ENCODE results near the gene EPHA6.

The EPHA6 gene

DNA sequence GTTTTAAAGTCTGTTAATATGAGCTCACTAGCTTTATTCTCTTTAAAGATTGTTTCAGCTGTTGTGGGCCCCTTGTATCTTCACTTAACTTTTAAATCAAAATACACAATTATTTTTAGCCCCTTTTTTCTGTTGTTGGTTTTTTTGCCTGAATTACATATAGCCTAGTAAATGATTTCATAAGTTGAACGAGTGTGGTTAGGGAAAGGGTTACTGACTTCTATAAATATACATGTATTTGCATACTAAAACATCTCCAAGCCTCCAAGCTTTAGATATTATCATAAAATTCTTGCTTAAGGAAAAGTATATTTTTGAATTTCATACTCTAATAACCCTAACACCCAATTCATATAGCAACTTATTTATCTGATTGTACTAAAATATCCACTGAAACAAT lies 877.0 kb downstream of the EPHA6 start:
- ATAC-seq (ENCODE audit: insufficient read depth, low read depth) = no peak
- no peak overlapping the region for H3K27ac ChIP-seq (ENCODE audit: low read length)
- no peaks in the 10 kb centered on the region for H3K9me3 ChIP-seq (ENCODE audit: insufficient read depth, low read length, severe bottlenecking)
- H3K4me1 ChIP-seq (ENCODE audit: insufficient read depth, low read length) = no peaks in the 10 kb centered on the region
- H3K4me2 ChIP-seq (ENCODE audit: insufficient read depth, low read length) = no peak overlapping the region
- H2AFZ ChIP-seq (ENCODE audit: low read depth, low read length) = no peak overlapping the region
- DNase-seq = no peak
- no peak overlapping the region for H3K9ac ChIP-seq (ENCODE audit: low read depth, low read length)
- H3K4me3 ChIP-seq (ENCODE audit: low read depth in 1 of 2, low read length in 2 of 2) = no peak overlapping the region
- H3K27me3 ChIP-seq (ENCODE audit: insufficient read depth, low read length, poor library complexity) = no peaks in the 10 kb centered on the region
- H3K79me2 ChIP-seq (ENCODE audit: insufficient read depth, low read length) = no peaks in the 10 kb centered on the region
- H3K36me3 ChIP-seq (ENCODE audit: insufficient read depth, low read length) = no peaks in the 10 kb centered on the region
- H4K20me1 ChIP-seq (ENCODE audit: insufficient read depth, low read length) = no peaks in the 10 kb centered on the region
- no peak for TF ChIP-seq EZH2 (IDR thresholded peaks at IDR 0.05; ENCODE audit: borderline replicate concordance, low read depth, low read length, severe bottlenecking)
- TF ChIP-seq CTCF (IDR thresholded peaks at IDR 0.05; ENCODE audit: borderline replicate concordance, extremely low read depth, low read length, poor library complexity, severe bottlenecking) = no peak

DNA sequence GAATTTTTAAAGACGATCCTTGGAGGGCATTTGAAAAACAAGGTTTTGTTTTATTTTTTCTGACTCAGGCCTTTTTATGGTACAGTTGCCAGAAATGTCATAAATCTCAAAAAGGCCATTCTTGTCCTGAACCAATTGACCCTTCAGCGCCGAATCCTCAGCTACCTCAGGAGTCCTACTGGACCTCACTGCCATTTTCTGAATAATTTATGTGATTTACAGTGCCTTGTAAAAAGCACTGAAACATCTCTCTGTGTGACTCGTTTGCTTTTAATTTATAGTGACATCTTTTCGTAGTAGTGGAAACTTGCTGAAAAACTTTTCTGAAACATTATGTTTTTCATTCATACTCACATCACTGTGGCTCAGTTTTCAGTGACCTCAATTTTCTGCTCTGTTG lies 878.0 kb downstream of the EPHA6 start:
- Histone ChIP-seq H3K4me3 (ENCODE audit: low read depth in 1 of 2, low read length in 2 of 2) (no peak overlapping the region), H3K4me1 (ENCODE audit: insufficient read depth, low read length) (no peaks in the 10 kb centered on the region), H3K79me2 (ENCODE audit: insufficient read depth, low read length) (no peaks in the 10 kb centered on the region), H3K9ac (ENCODE audit: low read depth, low read length) (no peak overlapping the region), H3K27ac (ENCODE audit: low read length) (no peak overlapping the region), H3K27me3 (ENCODE audit: insufficient read depth, low read length, poor library complexity) (no peaks in the 10 kb centered on the region), H3K36me3 (ENCODE audit: insufficient read depth, low read length) (no peaks in the 10 kb centered on the region), H4K20me1 (ENCODE audit: insufficient read depth, low read length) (no peaks in the 10 kb centered on the region), H3K4me2 (ENCODE audit: insufficient read depth, low read length) (no peak overlapping the region), H3K9me3 (ENCODE audit: insufficient read depth, low read length, severe bottlenecking) (no peaks in the 10 kb centered on the region), H2AFZ (ENCODE audit: low read depth, low read length) (no peak overlapping the region)
- no peak for DNase-seq
- TF ChIP-seq EZH2 (IDR thresholded peaks at IDR 0.05; ENCODE audit: borderline replicate concordance, low read depth, low read length, severe bottlenecking) (no peak), CTCF (IDR thresholded peaks at IDR 0.05; ENCODE audit: borderline replicate concordance, extremely low read depth, low read length, poor library complexity, severe bottlenecking) (no peak)
- ATAC-seq (ENCODE audit: insufficient read depth, low read depth) = no peak

- H3K9ac ChIP-seq (ENCODE audit: low read depth, low read length) = no peak overlapping the region
- H3K4me3 ChIP-seq (ENCODE audit: low read depth in 1 of 2, low read length in 2 of 2) = no peak overlapping the region
- no peak overlapping the region for H3K4me2 ChIP-seq (ENCODE audit: insufficient read depth, low read length)
- no peak overlapping the region for H2AFZ ChIP-seq (ENCODE audit: low read depth, low read length)
- TF ChIP-seq CTCF (IDR thresholded peaks at IDR 0.05; ENCODE audit: borderline replicate concordance, extremely low read depth, low read length, poor library complexity, severe bottlenecking) = no peak
- TF ChIP-seq EZH2 (IDR thresholded peaks at IDR 0.05; ENCODE audit: borderline replicate concordance, low read depth, low read length, severe bottlenecking) = no peak
- H3K36me3 ChIP-seq (ENCODE audit: insufficient read depth, low read length) = no peaks in the 10 kb centered on the region
- H3K27me3 ChIP-seq (ENCODE audit: insufficient read depth, low read length, poor library complexity) = no peaks in the 10 kb centered on the region
- H3K27ac ChIP-seq (ENCODE audit: low read length) = no peak overlapping the region
- H3K79me2 ChIP-seq (ENCODE audit: insufficient read depth, low read length) = no peaks in the 10 kb centered on the region
- no peaks in the 10 kb centered on the region for H3K4me1 ChIP-seq (ENCODE audit: insufficient read depth, low read length)
- DNase-seq = no peak
- no peaks in the 10 kb centered on the region for H4K20me1 ChIP-seq (ENCODE audit: insufficient read depth, low read length)
- ATAC-seq (ENCODE audit: insufficient read depth, low read depth) = no peak
- H3K9me3 ChIP-seq (ENCODE audit: insufficient read depth, low read length, severe bottlenecking) = no peaks in the 10 kb centered on the region
These were observed 878.4 kb downstream of the EPHA6 start for GRCh38 chr3:97692831-97693230.

DNA sequence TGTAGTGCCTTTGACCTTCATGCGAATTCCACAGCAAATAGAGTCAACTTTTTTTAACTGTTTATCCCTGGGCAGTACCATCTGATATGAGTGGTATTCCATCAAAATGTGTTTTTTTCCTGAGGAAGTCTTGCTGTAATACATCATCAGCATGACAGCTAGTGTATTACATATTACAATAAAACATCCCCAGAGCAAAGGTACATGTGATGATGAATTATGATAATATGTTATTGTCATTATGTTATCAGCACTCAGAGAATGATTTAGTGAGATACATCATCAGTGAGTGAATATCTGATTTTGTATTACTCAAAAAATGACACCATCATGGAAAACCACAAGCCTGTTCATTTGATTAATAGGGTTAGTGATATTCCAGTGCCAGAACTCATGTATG lies 880.5 kb downstream of the EPHA6 start:
- H3K27me3 ChIP-seq (ENCODE audit: insufficient read depth, low read length, poor library complexity) = peaks cover 2% of the 10 kb centered on the region
- no peaks in the 10 kb centered on the region for H3K9me3 ChIP-seq (ENCODE audit: insufficient read depth, low read length, severe bottlenecking)
- DNase-seq (no peak), ATAC-seq (ENCODE audit: insufficient read depth, low read depth) (no peak)
- no peaks in the 10 kb centered on the region for H4K20me1 ChIP-seq (ENCODE audit: insufficient read depth, low read length)
- H3K4me2 ChIP-seq (ENCODE audit: insufficient read depth, low read length) = no peak overlapping the region
- no peak overlapping the region for H2AFZ ChIP-seq (ENCODE audit: low read depth, low read length)
- no peaks in the 10 kb centered on the region for H3K4me1 ChIP-seq (ENCODE audit: insufficient read depth, low read length)
- H3K79me2 ChIP-seq (ENCODE audit: insufficient read depth, low read length) = no peaks in the 10 kb centered on the region
- no peak overlapping the region for H3K4me3 ChIP-seq (ENCODE audit: low read depth in 1 of 2, low read length in 2 of 2)
- TF ChIP-seq EZH2 (IDR thresholded peaks at IDR 0.05; ENCODE audit: borderline replicate concordance, low read depth, low read length, severe bottlenecking) = no peak
- TF ChIP-seq CTCF (IDR thresholded peaks at IDR 0.05; ENCODE audit: borderline replicate concordance, extremely low read depth, low read length, poor library complexity, severe bottlenecking) = no peak
- no peak overlapping the region for H3K27ac ChIP-seq (ENCODE audit: low read length)
- H3K36me3 ChIP-seq (ENCODE audit: insufficient read depth, low read length) = no peaks in the 10 kb centered on the region
- H3K9ac ChIP-seq (ENCODE audit: low read depth, low read length) = no peak overlapping the region

Data from DND-41 (cell line).